Fibroblast of mammary gland (primary cell): Measurements from ENCODE around the gene PLEKHJ1.

Source experiments
- DNase-seq: peaks from one replicate; pipeline ENCODE4 v3.0.0-alpha.2; 2010; ENCODE audit warnings: low read depth
- H3K4me3 ChIP-seq: 2 replicates; pipeline ENCODE4 v1.5.1; 2011; ENCODE audit warnings: low read depth, mild to moderate bottlenecking, low read length, moderate library complexity; ENCODE audit not compliant: control insufficient read depth
- TF ChIP-seq, protein P1 (sequence below): conservative IDR thresholded peaks from 2 replicates; pipeline ENCODE4 v1.5.1; 2011; ENCODE audit warnings: low read depth, low read length, inconsistent platforms; ENCODE audit not compliant: control insufficient read depth, insufficient read depth

Gene PLEKHJ1

GRCh38 chr19:2232286-2233151 lies 3.6 kb downstream of the PLEKHJ1 start:
- H3K4me3 ChIP-seq, result no peak overlapping the region
- TF ChIP-seq, protein P1, sequence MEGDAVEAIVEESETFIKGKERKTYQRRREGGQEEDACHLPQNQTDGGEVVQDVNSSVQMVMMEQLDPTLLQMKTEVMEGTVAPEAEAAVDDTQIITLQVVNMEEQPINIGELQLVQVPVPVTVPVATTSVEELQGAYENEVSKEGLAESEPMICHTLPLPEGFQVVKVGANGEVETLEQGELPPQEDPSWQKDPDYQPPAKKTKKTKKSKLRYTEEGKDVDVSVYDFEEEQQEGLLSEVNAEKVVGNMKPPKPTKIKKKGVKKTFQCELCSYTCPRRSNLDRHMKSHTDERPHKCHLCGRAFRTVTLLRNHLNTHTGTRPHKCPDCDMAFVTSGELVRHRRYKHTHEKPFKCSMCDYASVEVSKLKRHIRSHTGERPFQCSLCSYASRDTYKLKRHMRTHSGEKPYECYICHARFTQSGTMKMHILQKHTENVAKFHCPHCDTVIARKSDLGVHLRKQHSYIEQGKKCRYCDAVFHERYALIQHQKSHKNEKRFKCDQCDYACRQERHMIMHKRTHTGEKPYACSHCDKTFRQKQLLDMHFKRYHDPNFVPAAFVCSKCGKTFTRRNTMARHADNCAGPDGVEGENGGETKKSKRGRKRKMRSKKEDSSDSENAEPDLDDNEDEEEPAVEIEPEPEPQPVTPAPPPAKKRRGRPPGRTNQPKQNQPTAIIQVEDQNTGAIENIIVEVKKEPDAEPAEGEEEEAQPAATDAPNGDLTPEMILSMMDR, result no peak
- DNase-seq, result no peak

DNA sequence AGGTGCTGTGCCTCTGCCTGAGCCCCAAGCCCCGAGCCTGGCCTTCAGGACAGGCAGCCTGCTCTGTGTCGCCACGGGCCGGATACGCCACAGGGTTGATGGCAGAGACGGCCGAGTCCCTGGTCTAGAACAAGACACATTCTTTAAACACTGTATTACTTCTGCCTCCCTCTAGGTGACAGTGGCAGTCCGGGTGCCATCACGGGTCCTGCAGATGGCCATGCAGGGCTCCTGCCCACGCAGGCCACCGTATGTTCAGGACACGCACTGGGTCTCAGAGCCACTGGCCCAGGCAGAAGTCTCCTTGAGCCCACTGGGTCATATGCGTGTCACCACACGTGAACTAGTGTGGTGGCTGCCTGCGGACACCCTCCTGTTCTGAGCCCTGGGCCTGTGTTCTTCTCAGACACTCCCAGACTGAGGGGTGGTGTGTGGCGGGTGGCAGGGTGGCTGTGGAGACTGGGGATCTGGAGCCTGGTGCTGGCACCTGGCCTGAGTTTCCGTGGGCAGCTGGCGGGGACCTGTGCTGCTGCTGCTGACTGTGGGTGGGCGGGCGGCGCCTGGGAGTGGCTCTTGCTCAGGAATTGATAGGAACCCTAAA lies 4.4 kb downstream of the PLEKHJ1 start:
- TF ChIP-seq, protein P1, result no peak
- no peak overlapping the region for H3K4me3 ChIP-seq
- no peak for DNase-seq

GRCh38 chr19:2230807-2231533 lies 5.2 kb downstream of the PLEKHJ1 start:
- DNase-seq, result no peak
- TF ChIP-seq, protein P1, result no peak
- H3K4me3 ChIP-seq, result no peak overlapping the region

DNA sequence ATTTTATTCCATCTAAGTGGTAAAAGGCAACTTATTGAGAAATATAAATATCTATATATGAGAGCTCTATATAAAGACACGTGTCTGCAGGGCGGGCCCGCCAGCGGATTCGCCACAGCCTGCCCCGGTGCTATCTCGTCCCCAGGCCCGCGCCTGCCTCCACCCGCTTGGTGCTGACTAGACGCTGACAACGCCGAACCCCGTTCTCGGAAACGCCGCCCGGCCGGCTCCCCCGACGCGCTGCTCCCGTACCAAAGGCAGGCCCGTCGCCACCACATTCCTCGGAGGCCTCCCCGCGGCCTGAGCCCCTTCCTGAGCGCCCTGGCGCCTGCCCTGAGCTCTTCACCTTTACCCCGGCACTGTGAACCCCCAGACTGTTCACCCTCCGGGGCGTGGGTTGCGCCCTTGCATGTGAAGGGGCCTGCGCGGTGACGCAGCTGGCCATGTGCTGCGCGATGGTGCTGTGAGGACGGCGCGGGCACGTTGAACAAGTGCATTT lies 6.0 kb downstream of the PLEKHJ1 start:
- H3K4me3 ChIP-seq, result no peak overlapping the region
- DNase-seq, result no peak
- TF ChIP-seq, protein P1, result no peak

DNA sequence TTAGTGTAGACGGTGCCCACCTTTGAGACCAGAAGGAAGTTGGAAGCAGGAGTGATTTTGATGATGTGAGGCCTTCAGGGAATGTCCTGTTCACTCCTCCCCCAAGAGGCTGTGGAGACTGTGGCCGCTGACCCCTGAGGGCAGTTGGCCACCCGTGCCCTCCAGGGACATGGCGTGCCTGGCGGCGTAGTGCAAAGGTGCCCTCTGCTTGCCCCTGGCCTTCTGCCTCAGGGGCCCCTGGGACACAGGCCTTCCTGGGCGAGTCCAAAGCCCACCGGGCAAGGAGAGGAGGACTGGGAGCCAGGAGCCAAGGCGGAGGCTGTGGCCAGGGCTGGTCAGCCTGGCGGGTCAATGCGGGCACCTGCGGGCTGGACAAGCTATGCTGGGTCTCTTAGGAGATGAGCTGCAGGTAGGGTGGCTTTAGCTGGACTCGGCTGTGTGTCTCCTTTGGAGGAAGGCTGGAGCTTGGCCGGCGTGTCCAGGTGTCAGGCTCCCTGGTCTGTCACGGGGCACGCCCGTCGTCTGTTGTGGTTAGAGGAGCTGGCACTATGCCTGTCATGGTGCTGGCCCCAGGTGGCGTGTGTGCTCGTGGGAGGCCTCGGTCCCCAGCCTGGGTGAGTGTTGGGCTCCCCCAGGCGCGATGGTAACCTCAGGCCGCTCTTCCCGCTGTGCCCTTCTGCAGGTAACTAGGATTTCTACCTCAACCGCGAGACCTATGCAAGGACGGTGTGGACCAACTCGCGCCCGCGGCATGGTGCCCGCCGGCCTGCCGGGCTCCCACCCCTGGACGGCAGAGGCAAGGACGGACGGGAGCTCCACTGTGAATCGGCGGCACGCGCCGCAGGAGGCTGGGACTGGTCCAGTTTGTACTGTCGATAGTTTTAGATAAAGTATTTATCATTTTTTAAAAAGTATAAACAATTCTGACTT lies 6.8 kb downstream of the PLEKHJ1 start:
- TF ChIP-seq, protein P1, result no peak

More for the DNA sequence above, 6.8 kb downstream of the PLEKHJ1 start:
- no peak overlapping the region for H3K4me3 ChIP-seq
- no peak for DNase-seq
